Measurements from ENCODE around the gene TMEM178B.

The TMEM178B gene

DNA sequence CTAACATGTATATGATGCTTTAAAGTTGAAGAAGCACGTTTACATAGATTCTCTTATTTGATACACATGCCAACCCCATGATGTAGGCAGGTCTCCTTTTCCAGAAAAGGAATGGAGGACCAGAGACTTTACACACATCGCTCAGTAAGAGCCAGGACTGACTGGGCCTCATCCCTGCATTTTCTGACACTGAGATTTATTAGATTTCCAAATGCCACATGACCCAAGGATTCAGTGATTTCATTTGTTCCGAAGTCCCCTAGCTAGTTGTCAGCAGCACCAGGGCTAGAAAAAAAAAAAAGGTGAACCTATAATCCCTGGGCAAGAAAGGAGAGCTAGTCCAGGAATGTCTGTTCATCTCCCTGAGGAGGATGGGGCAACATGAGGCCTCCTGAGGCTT lies 334.0 kb downstream of the TMEM178B start:
- TF ChIP-seq, protein P1, sequence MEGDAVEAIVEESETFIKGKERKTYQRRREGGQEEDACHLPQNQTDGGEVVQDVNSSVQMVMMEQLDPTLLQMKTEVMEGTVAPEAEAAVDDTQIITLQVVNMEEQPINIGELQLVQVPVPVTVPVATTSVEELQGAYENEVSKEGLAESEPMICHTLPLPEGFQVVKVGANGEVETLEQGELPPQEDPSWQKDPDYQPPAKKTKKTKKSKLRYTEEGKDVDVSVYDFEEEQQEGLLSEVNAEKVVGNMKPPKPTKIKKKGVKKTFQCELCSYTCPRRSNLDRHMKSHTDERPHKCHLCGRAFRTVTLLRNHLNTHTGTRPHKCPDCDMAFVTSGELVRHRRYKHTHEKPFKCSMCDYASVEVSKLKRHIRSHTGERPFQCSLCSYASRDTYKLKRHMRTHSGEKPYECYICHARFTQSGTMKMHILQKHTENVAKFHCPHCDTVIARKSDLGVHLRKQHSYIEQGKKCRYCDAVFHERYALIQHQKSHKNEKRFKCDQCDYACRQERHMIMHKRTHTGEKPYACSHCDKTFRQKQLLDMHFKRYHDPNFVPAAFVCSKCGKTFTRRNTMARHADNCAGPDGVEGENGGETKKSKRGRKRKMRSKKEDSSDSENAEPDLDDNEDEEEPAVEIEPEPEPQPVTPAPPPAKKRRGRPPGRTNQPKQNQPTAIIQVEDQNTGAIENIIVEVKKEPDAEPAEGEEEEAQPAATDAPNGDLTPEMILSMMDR (conservative IDR thresholded peaks at IDR 0.05; ENCODE audit: low read depth), result no peak
- DNase-seq (ENCODE audit: low spot score), result no peak
- H3K27ac ChIP-seq, result no peak overlapping the region
- ChIA-PET POLR2A (ENCODE audit: low non-redundant PET) (interaction anchor here (0.6 kb wide), 1 partner anchor 366 kb away, joined by 4 read pairs; no protein-coding TSS in a partner anchor), CTCF (no interaction called here)

DNA sequence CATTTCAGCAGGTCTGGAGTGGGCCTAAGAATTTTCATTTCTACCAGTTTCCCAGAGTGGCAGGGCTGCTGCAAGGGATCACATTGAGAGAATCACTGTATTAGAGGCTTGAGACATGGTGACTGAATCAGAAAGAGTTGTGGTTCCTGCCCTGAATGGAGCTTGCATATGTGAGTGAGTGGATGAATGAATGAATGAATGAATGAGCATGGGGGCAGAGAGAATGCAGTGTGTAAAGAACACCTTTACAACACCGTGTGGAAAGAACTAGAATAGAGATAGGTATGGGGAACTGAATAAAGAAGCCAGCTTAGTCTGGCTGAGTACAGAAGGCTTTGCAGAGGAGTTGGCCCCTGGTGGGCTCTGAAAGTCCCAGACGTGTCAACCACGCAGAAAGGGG lies 334.6 kb downstream of the TMEM178B start:
- POLR2A ChIA-PET (ENCODE audit: low non-redundant PET), result interaction anchor here (0.6 kb wide), 1 partner anchor 367 kb away, joined by 4 read pairs; no protein-coding TSS in a partner anchor
- CTCF ChIA-PET, result no interaction called here

DNA sequence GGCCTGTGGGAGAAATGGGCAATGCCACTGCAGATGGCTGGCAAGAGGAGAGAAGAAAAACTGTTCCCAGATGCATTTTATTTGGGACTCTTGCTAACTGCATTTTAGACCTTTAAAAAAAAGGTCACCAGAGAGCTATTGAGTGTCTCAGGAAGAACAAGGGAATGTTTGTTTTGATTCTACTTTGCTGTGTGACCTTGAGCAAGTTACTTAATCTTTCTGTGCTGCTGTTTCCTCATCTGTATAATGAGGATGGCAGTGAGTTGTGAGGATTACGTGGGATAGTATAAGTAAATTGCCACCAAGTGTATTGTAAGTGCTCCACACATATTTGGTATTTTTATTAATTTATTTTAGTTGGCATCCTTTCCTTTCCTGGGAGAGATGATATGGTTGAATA lies 335.4 kb downstream of the TMEM178B start:
- ChIA-PET CTCF (no interaction called here), POLR2A (ENCODE audit: low non-redundant PET) (no interaction called here)
- H3K27ac ChIP-seq, result no peak overlapping the region
- TF ChIP-seq, protein P1 (conservative IDR thresholded peaks at IDR 0.05; ENCODE audit: low read depth), result no peak
- DNase-seq (ENCODE audit: low spot score), result no peak

More for the DNA sequence above, 334.6 kb downstream of the TMEM178B start:
- H3K27ac ChIP-seq, result no peak overlapping the region
- TF ChIP-seq, protein P1 (conservative IDR thresholded peaks at IDR 0.05; ENCODE audit: low read depth), result no peak
- DNase-seq (ENCODE audit: low spot score), result no peak

DNA sequence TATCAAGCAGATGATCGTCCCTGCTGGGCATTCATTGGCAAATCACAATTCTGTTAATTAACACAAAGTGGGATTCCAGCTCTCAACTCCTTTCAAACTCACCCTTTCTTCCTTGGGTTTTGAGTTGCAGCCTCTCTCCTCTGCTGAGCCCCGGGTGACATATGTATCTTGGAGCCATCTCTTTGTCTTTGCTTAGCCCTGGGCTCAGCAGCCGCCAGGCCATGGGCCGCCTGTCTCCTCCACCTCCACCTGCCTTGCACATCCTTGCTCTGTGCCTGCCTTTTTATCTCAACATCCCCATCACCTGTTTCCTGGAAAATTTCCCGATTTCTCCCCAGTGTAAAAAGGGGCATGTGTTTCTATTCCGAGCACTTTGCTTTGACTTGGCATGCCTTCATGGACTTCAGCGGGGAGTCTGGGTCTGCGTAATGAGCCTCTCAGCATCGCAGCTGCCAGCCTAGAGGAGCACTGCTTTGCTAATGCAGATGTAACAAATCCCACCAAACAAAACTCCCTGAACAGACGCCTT lies 336.0 kb downstream of the TMEM178B start:
- no peak for DNase-seq (ENCODE audit: low spot score)
- H3K27ac ChIP-seq, result no peak overlapping the region
- ChIA-PET POLR2A (ENCODE audit: low non-redundant PET) (no interaction called here), CTCF (no interaction called here)
- TF ChIP-seq, protein P1 (conservative IDR thresholded peaks at IDR 0.05; ENCODE audit: low read depth), result no peak

DNA sequence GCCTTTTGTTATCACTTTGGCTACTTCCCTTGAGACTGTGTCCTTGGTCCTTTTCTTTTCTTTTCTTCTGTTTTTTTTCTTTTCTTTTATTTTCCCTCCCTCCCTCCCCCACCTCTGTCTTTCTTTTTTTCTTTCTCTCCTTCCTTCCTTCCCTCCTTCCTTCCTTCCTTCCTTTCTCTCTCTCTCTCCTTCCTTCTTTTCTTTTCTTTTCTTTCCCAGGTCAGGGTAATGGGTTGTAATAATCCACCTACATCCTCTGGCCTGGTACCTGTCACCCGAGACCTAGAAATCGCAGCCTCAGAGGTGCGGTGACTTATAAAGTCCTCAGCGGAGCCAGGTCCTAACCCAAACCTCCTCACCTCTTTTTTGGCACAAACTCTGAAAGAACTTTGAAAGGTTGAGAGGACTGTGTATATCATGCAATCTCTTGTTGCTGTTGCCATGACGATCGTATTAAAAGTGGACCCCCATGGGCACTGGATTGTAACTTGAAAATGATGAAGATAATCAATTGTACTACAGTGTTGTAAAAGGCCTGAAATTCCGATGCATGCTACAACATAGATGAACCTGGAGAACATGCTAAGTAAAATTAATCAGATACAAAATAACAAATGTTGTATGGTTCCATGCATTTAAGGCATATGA lies 336.6 kb downstream of the TMEM178B start:
- TF ChIP-seq, protein P1 (conservative IDR thresholded peaks at IDR 0.05; ENCODE audit: low read depth), result no peak
- H3K27ac ChIP-seq, result no peak overlapping the region
- no peak for DNase-seq (ENCODE audit: low spot score)
- ChIA-PET POLR2A (ENCODE audit: low non-redundant PET) (no interaction called here), CTCF (no interaction called here)

DNA sequence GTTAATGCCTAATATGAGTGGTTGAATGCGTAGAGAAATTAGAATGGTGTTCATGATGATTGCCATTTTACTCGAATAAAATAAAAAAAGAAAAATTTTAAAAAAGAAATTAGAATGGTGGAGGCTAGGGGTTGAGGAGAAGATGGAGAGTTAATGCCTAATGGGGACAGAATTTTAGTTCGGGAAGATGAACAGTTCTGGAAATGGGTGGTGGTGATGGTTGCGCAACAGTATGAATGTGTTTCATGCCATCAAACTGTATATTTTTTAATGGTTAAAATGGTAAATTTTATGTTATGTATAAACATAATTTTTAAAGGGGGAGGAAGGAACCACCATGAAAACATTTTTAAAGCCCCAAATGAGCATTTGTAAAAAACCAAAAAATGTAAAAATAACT lies 337.3 kb downstream of the TMEM178B start:
- no peak overlapping the region for H3K27ac ChIP-seq
- TF ChIP-seq, protein P1 (conservative IDR thresholded peaks at IDR 0.05; ENCODE audit: low read depth), result no peak
- CTCF ChIA-PET, result no interaction called here
- POLR2A ChIA-PET (ENCODE audit: low non-redundant PET), result no interaction called here
- no peak for DNase-seq (ENCODE audit: low spot score)
